Stimulated activated CD4-positive, alpha-beta T cell treated with anti-CD3 and anti-CD28 coated beads, Interleukin-4, amount 100 ng/mL, for 4 hours (primary cell): ENCODE results near the gene GPR35.

ENCODE experiments used
- DNase-seq, 2 experiments: peaks; one replicate each; pipeline ENCODE4 v3.0.0-alpha.2; 2020

Gene GPR35

DNA sequence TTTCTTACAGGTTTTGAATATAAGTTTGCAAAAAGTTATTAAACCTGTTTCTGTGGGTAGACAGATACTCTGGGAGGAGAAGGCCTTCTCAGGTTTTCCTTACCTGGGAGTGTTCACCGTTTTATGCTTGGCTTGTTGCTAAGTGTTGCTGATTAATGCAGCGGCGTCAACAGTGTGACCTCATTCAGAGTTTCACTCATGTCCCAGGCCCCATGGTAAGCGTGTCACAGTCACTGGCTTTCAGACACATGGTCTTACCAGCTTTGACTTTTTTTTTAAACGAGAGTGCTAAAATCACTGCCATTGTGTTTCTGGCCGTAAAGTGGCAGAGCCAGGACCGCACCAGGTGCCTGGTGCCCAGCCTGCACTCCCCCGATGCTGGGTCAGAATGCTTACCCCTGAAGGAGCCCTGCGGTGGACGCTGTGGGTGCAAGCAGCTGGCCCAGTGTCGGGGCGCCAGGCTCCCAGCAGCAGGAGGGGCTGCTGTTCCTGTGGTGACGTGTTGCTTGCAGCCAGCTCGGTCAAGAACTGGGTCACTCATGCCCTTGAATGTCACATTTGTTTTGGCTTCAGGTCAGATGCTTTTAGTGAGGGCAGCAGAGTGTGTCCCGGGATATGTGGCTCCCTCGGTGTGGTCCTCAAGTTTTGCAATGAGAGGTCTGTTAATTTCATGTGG, 35.3 kb upstream of the GPR35 start:
- no peak for DNase-seq

DNA sequence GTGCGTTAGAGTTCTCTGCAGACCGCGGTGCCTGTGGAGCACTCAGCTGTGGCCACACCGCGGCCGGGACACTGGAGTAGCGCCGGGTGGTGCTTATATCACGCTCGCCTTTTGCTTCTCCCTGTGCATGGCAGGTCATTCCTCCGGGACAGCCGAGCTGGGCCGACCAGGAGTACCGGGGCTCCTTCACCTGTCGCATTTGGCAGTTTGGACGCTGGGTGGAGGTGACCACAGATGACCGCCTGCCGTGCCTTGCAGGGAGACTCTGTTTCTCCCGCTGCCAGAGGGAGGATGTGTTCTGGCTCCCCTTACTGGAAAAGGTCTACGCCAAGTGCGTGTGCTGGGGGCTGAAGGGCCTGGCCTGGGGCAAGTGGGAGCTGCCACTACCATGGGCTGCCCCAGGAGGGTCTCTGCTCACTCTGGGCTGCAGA, 34.6 kb upstream of the GPR35 start:
- DNase-seq: no peak

DNA sequence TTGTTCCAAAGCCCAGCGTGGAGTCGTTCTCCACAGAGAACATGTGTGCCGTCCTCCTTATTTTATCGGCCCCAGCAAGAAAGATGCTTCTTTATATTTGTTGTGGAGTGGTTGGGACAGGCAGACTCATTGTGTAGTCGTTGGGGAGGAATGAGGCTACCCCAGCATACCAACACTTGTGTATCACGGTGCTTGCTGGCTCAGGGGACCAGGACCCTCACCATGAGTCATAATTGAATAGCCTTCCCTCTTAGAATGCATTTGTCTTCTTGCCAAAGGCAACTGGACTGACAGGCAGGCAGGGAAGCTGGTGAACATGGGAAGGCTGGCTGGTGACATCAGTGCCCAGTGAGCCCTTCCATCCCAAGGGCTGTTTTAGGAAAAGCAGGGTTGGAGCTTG, 34.1 kb upstream of the GPR35 start:
- DNase-seq: no peak

DNA sequence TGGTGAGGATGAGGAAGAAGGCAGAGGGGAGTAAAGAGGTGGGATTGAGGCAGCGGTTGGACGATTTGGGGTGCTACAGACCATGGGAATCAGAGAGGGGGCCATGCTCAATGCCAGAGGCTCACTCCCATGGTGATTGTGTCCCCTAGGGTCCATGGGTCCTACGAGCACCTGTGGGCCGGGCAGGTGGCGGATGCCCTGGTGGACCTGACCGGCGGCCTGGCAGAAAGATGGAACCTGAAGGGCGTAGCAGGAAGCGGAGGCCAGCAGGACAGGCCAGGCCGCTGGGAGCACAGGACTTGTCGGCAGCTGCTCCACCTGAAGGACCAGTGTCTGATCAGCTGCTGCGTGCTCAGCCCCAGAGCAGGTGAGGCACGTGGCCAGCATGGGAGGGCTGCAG, 33.5 kb upstream of the GPR35 start:
- no peak for DNase-seq

DNA sequence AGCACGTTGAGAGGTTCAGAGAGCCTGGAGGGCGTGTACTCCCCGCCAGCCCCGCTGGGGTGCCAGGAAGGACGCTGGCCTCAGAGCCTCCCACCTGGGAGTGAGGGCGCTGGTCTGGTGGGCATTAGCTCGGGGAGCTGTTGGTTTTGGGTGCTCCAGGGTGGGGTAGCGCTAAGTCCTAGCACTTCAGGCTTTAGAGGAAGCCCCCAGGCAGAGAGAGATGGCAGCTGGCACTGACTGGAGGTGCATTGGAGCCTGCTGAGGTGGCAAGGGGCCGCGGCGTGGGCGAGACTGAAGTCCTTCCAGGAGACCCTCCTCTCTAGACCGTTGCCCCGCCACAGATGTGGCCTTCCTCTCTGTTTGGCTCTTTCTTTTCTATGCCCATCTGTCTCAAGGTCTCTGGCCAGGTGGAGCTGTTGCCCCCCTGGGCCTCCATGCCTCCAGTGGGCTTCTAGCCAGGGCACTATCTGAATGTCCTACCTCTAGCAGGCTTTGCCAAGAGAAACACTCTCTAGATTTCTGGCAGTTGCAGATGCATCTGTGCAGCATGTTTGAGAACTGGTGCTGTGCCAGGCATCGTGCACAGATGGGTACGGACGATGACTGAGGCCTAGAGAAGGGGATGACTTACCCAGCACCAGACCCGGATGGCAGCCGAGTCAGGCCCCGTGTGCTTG, 32.1 kb upstream of the GPR35 start:
- no peak for DNase-seq

DNA sequence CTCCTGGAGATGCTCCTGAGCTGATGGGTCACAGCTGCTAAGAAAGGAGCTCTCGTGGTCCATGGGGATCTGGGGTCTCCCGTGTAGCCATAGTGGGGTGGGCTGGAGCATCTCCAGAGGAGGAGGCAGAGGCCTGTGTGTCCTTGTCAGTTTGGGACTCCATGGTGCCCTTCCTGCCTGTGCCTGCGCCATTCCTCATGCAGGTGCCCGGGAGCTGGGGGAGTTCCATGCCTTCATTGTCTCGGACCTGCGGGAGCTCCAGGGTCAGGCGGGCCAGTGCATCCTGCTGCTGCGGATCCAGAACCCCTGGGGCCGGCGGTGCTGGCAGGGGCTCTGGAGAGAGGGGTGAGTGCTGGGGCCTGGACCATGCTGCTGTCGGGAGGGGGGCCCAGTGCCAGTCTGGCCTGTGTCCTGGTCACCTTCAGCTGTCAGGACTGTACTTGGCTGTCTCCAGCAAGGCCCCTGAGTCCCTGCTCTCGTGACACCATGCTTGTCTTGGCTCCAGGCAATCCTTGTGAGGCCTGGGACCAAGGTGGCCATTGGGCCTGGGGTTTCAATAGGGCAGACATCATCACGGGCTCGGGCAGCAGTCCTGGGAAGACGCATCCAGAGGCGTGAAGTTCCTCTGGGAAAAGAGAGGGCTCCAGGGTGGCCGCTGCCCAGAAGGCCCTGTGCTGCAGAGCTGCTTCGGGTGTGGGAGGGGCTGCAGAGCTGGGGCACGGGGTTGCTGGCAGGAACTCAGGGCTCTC, 31.4 kb upstream of the GPR35 start:
- no peak for DNase-seq

DNA sequence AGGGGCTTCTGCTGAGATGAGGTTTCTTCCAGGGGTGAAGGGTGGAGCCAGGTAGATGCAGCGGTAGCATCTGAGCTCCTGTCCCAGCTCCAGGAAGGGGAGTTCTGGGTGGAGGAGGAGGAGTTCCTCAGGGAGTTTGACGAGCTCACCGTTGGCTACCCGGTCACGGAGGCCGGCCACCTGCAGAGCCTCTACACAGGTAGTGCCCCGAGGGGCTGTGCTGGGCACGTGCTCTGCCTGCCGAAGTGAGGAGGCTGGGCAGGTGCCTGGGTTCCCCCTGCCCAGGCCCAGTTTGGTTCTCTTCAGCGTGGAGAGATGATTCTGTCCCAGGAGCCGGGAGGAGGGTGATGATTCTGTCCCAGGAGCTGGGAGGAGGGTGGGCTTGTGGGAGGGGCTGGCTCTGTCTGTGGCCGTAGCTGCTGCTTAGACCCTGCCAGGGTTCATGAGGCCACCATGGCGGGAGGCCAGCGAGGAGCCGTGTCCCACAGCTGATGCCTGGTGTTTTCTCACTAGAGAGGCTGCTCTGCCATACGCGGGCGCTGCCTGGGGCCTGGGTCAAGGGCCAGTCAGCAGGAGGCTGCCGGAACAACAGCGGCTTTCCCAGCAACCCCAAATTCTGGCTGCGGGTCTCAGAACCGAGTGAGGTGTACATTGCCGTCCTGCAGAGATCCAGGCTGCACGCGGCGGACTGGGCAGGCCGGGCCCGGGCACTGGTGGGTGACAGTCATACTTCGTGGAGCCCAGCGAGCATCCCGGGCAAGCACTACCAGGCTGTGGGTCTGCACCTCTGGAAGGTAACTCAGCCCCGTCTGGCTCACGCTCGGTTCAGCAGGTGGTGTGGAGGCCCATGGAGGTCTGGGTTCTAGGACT, 30.5 kb upstream of the GPR35 start:
- no peak for DNase-seq

DNA sequence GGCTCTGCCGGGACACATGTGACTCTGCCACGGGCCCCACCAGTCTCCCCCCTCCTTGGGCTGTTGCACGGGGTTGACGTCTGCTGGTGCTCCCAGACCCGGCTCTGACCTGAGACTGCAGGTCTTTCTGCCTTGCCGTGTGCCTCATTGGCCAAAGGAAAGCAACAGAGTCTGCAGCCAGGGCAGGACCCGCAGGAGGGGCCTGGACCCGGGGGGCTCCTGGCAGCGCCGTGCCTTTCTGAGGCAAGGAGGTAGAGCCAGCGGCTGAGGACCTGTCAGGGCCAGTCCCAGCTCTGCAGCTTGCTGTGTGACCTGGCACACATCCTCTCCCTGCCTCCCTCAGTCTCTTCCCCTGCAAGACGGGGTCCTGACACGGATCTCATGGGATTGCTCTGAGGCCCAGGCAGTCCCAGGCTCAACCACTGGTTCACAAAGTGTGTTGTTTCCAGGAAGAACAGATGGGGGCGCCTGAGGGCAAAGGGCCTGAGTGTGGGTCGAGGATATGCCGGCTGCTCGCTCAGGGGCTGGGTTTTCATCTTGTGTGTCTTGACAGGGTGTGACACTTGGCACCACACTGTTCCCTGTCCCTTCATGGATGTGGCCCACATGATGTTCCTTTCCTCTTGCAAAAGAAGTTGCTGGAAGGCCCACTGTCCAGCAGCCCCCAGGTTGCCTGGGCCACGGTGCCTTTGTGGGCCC, 29.8 kb upstream of the GPR35 start:
- no peak for DNase-seq

DNA sequence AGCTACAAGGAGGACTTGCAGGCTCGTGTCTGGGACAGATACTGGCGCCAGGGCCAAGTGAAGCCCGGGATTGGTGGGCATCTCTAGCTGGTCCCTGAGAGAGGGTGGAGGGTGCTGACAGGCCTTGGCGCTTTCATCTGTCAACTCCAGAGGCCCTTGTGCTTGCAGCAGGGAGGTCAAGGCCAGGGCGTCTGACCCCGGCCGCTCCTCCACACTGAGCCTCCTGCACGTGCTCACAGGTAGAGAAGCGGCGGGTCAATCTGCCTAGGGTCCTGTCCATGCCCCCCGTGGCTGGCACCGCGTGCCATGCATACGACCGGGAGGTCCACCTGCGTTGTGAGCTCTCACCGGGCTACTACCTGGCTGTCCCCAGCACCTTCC, 29.2 kb upstream of the GPR35 start:
- no peak for DNase-seq

DNA sequence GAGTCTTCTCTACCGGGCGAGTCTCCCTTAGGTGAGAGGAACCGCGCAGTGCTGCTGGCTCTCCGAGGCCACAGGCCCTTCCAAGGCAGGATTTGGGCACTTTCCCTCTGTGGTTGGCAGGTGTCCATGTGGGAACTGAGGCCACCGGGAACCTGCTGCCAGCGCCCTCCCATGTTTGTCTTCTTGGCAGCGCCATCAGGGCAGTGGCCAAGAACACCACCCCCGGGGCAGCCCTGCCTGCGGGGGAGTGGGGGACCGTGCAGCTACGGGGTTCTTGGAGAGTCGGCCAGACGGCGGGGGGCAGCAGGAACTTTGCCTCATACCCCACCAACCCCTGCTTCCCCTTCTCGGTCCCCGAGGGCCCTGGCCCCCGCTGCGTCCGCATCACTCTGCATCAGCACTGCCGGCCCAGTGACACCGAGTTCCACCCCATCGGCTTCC, 28.8 kb upstream of the GPR35 start:
- no peak for DNase-seq

DNA sequence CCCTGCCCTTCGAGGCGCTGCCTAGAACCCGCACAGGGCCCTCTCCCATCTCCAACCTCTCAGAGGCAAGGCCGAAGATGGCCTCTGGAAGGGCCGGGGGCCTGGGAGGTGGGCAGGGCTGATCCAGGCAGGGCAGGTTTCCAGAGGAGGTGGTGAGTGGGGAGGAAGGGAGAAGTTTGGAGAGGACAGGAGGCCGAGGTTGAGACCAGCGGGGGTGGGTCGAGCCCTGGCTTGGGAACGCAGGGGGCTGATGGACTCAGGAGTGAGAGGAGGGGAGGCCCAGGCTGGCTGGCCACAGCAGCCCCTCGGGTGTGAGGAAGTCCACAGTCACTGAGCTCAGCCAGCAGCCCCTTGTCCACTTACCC, 28.2 kb upstream of the GPR35 start:
- DNase-seq: no peak

DNA sequence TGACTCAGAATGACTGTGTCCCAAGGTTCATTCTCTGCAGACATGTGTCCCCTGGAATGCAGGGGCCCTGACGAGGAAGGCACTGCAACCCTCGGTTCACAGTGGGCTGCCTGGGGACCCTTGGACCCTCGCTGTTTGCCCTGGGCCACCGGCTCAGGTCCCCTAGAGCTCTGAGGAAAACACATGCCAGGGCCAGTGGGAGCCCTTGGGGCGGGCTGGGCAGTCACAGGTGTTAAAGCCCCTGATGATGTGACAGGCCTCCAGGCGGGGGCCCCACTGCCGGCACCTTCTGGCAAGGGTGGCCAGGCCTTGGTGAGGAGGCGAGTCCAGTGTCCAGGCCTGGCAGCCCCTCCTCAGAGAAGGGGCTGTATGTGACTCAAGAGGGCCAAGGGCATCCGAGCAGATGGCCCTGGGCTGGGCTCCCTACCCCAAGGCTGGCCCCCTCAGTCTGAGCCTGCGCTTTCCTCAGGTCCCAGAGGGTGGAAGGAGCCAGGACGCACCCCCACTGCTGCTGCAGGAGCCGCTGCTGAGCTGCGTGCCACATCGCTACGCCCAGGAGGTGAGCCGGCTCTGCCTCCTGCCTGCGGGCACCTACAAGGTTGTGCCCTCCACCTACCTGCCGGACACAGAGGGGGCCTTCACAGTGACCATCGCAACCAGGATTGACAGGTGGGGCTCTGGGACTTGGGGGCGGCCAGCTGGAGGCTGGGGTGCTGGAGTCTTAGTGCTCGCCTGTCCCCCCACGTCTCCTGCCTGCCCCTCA, 27.7 kb upstream of the GPR35 start:
- no peak for DNase-seq

DNA sequence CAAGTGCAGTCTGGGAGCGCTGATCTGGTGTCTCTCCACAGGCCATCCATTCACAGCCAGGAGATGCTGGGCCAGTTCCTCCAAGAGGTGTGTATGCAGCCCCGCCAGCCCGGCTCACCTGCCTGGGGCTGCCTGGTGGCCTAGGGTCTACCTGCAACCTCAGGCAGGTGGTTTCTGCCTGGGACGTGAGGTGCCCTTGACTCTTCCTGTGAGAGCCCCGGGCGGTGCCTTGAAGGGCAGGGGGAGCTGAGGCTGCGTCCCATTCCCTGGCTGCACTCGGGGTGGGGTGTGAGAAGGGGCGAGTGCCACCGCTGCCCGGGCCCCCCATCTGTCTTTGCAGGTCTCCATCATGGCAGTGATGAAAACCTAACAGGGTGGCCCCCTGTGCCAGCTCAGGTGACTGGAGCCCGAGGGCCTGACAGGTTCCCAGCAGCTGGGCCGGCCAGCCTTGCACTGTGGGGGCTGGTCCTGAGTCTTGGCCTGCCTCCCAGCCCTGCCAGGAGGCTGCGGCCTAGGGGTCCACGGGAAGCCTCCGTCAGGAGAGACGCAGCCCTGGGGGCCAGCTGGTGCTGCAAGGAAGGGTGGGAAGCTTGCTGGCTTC, 26.9 kb upstream of the GPR35 start:
- DNase-seq: no peak

DNA sequence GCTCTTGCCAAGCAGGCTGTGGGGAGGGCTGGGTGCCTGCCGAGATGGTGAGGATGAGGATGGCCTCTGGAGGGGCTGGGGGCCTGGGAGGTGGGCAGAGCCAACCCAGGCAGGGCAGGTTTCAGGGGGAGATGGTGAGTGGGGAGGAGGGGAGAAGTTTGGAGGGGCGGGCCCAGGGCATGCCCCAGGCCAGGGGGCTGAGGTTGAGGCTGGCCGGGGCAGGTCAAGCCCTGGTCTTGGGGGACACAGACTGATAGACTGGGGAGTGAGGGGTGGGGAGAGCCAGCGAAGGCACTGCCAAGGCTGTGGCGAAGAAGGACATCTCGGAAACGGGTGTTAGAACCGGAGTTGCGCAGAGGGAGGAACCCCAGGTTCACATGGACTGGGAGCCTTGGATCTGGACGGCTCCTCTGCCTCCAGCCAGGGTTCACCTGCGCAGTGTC, 26.1 kb upstream of the GPR35 start:
- no peak for DNase-seq

DNA sequence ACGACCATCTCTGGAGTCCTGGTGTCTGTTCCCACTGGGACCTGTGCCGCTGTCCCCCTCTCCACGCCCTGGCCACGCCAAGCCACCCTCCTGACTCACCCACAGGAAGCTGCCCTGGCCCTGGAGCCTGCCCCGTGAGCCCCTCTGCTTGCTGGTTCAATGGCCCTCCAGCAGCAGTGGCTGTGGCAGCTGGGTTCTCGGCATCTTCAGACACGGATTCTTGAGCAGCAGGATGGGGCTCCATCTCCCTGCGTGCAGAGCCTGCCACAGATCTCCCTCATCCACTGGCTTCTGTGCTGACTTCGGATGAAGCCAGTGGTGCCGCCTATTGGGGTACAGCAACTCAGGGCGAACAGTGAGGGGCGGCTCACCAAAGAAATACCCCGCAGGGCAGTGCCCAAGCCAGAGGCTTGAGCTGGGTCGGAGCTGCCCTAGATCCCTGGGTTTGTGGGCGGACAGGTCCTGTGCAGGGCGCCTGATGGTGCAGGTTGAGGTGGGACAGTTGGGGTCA, 24.8 kb upstream of the GPR35 start:
- peak in 1 of 2 experiments; percentile 0 for DNase-seq

DNA sequence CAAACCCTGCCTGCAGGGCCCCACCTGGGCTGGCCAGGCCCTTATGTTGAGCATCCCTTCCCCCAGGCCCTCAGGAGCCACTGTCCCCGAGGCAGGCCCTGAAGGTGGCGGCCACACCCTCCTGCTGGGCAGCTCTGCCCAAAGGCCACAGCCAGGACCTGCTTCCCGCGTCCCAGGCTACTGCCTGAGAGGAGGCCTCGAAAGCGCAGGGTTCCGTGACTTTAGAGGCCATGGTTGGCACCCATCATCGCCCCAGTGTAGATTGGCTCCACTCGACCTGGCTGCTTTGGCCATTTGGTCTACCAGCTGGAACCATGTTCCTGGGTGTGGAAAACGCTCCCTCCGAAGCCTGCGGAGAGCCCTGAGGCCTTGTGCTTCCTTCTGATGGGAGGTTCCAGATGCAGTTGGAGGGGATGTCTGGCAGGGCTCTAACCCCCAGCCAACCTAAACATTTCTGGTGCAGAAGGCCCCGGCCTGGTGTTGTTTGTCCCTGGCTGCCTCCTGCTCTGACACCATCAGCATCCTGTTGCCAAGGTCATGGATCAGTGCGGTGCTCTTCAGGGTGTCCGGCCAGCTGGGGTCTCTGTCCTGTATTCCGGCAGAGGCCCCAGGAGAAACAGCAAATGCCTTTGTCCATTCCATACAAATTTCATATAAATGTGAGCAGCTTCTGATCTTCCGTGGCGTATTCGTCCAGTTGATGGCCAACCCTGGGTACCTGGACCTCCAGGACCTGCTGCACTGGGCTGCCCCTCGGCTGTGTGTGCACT, 24.0 kb upstream of the GPR35 start:
- DNase-seq: peak in 1 of 2 experiments; percentile 1

DNA sequence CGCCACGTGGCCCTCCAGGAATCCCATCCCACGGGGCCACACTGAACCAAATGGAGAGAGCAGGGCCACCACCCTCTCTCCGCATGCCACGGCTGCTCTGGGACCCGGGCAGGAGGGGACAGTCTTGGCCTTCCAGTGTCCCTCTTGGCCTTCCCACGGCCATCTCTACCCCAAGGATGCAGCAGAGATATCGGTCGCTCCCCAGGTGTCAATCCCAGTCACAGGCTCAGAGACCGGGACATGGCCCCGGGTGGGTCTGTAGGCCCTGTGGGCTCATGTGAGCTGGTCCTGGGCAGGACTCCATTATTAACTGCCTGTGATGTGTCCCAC, 23.5 kb upstream of the GPR35 start:
- no peak for DNase-seq

DNA sequence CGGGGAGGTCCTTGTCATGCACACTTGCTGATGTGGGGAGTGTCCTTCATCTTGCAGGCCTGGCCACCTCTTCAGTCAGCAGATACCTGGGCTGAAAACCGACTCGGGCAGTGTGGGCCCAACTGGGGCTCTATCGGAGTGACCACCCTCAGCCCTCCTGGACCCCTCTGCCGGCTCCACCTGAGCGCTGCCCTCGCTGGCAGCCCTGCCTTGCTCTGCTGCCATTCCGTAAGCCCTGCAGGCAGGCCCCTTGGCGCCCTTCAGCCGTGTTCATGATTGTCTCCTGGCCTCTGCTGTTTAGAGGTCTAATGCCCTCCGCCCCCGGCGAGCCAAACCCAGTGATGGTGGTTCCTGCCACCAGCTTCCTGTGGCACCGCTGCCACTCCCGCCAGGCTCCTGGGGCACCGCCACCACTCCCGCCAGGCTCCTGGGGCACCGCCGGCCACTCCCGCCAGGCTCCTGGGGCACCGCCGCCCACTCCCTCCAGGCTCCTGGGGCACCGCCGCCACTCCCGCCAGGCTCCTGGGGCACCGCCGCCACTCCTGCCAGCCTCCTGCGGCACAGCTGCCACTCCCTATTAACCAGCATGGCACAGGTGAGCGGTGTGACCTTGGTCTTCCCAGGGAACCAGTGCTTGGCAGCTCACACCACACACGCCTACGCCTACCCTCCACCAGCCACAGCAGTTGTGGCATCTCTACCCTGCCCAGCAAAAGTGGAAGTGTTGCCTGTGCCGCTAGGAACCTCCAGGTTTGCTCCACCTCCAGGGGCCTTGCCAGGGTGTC, 22.8 kb upstream of the GPR35 start:
- DNase-seq: no peak

DNA sequence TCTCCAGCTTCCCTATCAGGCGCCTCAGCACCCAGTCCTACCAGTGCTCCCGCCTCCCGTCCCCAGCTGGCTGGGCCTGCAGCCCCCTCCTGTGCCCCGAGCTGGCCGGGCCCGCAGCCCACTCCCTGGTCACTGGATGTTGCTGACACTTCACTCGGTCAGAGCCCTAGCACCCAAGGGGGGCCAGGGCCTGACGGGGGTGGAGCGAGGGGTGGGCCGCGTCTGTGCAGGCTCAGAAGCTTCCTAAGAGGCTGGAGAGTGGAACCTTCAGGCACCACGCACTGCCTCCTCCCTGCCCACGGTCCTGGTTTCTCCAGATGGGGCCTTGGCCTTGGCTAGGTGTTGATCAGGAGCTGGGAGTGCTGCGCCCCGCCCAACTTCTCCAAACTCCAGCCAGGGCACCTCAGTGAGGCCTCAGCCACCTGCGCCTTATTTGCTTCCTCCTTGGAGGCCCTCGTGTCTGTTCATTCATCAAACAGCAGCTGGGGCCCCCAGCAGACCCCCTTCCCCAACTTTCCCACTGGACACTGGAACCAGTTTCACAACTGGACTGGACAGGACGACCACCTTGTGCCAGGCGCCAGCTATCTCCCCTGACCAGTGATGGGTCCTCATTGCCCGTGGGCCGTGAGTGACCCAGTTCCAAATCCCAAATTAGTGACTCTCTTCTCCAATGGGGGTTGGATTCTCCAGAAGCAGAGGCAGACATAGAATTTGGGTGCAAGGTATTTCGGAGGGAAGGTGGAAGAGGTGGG, 22.0 kb upstream of the GPR35 start:
- DNase-seq: no peak
